Liver (tissue), 8 donors: ENCODE data around the gene SORL1-AS1.

Source experiments
- DNase-seq: peaks from one replicate; pipeline ENCODE4 v3.0.0-alpha.2; 2017; ENCODE audit warnings: low spot score
- H3K27ac ChIP-seq, 2 donors: one replicate each; pipeline ENCODE4 v1.7.0; 2013; ENCODE audit warnings: inconsistent platforms in 2 of 2, low read length in 2 of 2, control low read depth in 1 of 2, low read depth in 1 of 2, mild to moderate bottlenecking in 1 of 2
- H3K27me3 ChIP-seq, 4 donors: one replicate each; pipeline versions ENCODE4 v1.6.1 to v1.7.0; 2013; ENCODE audit warnings: low read length in 3 of 4, inconsistent platforms in 1 of 4, mild to moderate bottlenecking in 1 of 4, moderate library complexity in 1 of 4; ENCODE audit not compliant: control insufficient read depth in 4 of 4, insufficient read depth in 4 of 4
- H3K36me3 ChIP-seq, 4 donors: one replicate each; pipeline versions ENCODE4 v1.6.1 to v1.7.0; 2013; ENCODE audit warnings: low read length in 3 of 4, mild to moderate bottlenecking in 3 of 4, low read depth in 1 of 4, moderate library complexity in 1 of 4; ENCODE audit not compliant: control insufficient read depth in 4 of 4, insufficient read depth in 3 of 4
- H3K4me1 ChIP-seq, 4 donors: one replicate each; pipeline versions ENCODE4 v1.6.1 to v1.7.0; 2013; ENCODE audit warnings: low read length in 3 of 4, mild to moderate bottlenecking in 3 of 4, moderate library complexity in 1 of 4; ENCODE audit not compliant: control insufficient read depth in 4 of 4, insufficient read depth in 4 of 4
- H3K4me3 ChIP-seq, 3 donors: one replicate each; pipeline versions ENCODE4 v1.6.1 to v1.7.0; 2013; ENCODE audit warnings: low read length in 3 of 3, control low read depth in 1 of 3, low read depth in 1 of 3, mild to moderate bottlenecking in 1 of 3
- H3K9ac ChIP-seq, 2 donors: one replicate each; pipeline ENCODE4 v1.7.0; 2013; ENCODE audit warnings: low read length in 2 of 2, mild to moderate bottlenecking in 2 of 2, moderate library complexity in 2 of 2, control low read depth in 1 of 2, low read depth in 1 of 2
- H3K9me3 ChIP-seq, 4 donors: one replicate each; pipeline versions ENCODE4 v1.6.1 to v1.7.0; 2013; ENCODE audit warnings: low read length in 3 of 4; ENCODE audit not compliant: control insufficient read depth in 4 of 4
- EGR1 ChIP-seq, 2 donors: IDR thresholded peaks; 2 replicates each; pipeline ENCODE4 v1.6.1; 2016 to 2018; ENCODE audit warnings: antibody characterized with exemption in 2 of 2, low read depth in 2 of 2
- FOXA1 ChIP-seq: IDR thresholded peaks from 2 replicates; pipeline ENCODE4 v1.6.1; 2016; ENCODE audit warnings: antibody characterized with exemption
- FOXA2 ChIP-seq: IDR thresholded peaks from 2 replicates; pipeline ENCODE4 v1.6.1; 2016; ENCODE audit warnings: antibody characterized with exemption
- GABPA ChIP-seq, 2 donors: IDR thresholded peaks in 1 of 2; conservative IDR thresholded peaks in 1 of 2; 2 replicates each; pipeline ENCODE4 v1.6.1; 2016; ENCODE audit warnings: antibody characterized with exemption in 2 of 2, mild to moderate bottlenecking in 1 of 2, moderate library complexity in 1 of 2
- HNF4A ChIP-seq, 2 donors: conservative IDR thresholded peaks; 2 replicates each; pipeline ENCODE4 v1.6.1; 2016; ENCODE audit warnings: antibody characterized with exemption in 2 of 2, mild to moderate bottlenecking in 2 of 2
- HNF4G ChIP-seq: IDR thresholded peaks from 2 replicates; pipeline ENCODE4 v1.6.1; 2016; ENCODE audit warnings: antibody characterized with exemption
- JUND ChIP-seq, 2 donors: IDR thresholded peaks; 2 replicates each; pipeline ENCODE4 v1.6.1; 2016; ENCODE audit warnings: antibody characterized with exemption in 2 of 2
- NR2F2 ChIP-seq: IDR thresholded peaks from 2 replicates; pipeline ENCODE4 v1.6.1; 2016; ENCODE audit warnings: antibody characterized with exemption
- RAD21 ChIP-seq, 2 donors: IDR thresholded peaks; 2 replicates each; pipeline ENCODE4 v1.6.1; 2016; ENCODE audit warnings: antibody characterized with exemption in 2 of 2, mild to moderate bottlenecking in 2 of 2
- RXRA ChIP-seq, 2 donors: IDR thresholded peaks; 2 replicates each; pipeline ENCODE4 v1.6.1; 2017 to 2018; ENCODE audit warnings: antibody characterized with exemption in 2 of 2, mild to moderate bottlenecking in 1 of 2
- SP1 ChIP-seq: IDR thresholded peaks from 2 replicates; pipeline ENCODE4 v1.6.1; 2018; ENCODE audit warnings: antibody characterized with exemption, mild to moderate bottlenecking
- TAF1 ChIP-seq: conservative IDR thresholded peaks from 2 replicates; pipeline ENCODE4 v1.6.1; 2016; ENCODE audit warnings: antibody characterized with exemption, mild to moderate bottlenecking
- YY1 ChIP-seq: IDR thresholded peaks from 2 replicates; pipeline ENCODE4 v1.6.1; 2016; ENCODE audit warnings: antibody characterized with exemption, mild to moderate bottlenecking
- WGBS: extraction: QIAGEN DNeasy Blood & Tissue Kit; methylation state at CpG from one replicate; pipeline ENCODE4 v1.1.7; 2013; 5-methylcytosine and 5-hydroxymethylcytosine counted together
- TF ChIP-seq, protein P1 (sequence below): IDR thresholded peaks from 2 replicates; pipeline ENCODE4 v1.6.1; 2016; ENCODE audit warnings: antibody characterized with exemption
- TF ChIP-seq, protein P2 (sequence below): fragments of 150-350 bp; IDR thresholded peaks from 2 replicates; pipeline ENCODE4 v1.5.1; 2017; ENCODE audit warnings: improper control_type of control experiment, low read depth, low read length; ENCODE audit not compliant: missing input control
- TF ChIP-seq, protein P3 (sequence below): IDR thresholded peaks from 2 replicates; pipeline ENCODE4 v1.6.1; 2016; ENCODE audit warnings: antibody characterized with exemption
- TF ChIP-seq, protein P4 (sequence below): IDR thresholded peaks from 2 replicates; pipeline ENCODE4 v1.6.1; 2016; ENCODE audit warnings: antibody characterized with exemption, mild to moderate bottlenecking
- TF ChIP-seq, protein P5 (sequence below): IDR thresholded peaks from 2 replicates; pipeline ENCODE4 v1.6.1; 2016; ENCODE audit warnings: antibody characterized with exemption
- donor health status: healthy.
- donor health status: healthy.
- donor health status: healthy.
- donor health status: healthy.
- donor health status: healthy.

Gene SORL1-AS1

DNA sequence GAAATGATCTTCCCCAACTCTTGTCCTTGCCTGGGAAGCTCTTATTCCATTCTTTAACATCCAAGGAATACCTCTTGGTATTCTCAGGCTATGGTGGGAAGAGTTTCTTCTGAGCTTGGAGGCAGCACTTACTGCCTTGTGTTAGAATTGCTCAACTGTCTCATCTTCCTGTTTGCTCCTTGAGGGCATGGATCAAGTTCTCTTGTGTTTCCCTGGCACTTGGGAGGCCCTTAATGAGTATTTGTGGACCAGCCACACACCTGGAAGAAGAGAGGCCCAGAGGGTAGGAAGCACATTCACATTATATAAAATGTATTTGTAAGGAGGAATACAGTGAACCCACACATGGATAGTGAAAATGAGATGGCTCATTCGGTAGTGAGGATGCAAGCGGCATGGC lies 3.4 kb upstream of the SORL1-AS1 start:
- WGBS: 89% methylated on average over 2 of the region's 2 CpGs
- Histone ChIP-seq H3K27me3 (no peaks in the 10 kb centered on the region), H3K36me3 (no peaks in the 10 kb centered on the region), H3K4me1 (peaks cover 14 to 51% (median 26%) of the 10 kb centered on the region in 4 donors), H3K4me3 (no peak overlapping the region), H3K9me3 (no peaks in the 10 kb centered on the region), H3K27ac (peak overlapping the region; percentile 62 to 95), H3K9ac (no peak overlapping the region)
- no peak for TF ChIP-seq SP1
- no peak for TF ChIP-seq HNF4A (conservative IDR thresholded peaks at IDR 0.05)
- TF ChIP-seq RAD21 (IDR thresholded peaks at IDR 0.05): no peak
- TF ChIP-seq YY1: no peak
- no peak for TF ChIP-seq FOXA1
- TF ChIP-seq, protein P1, sequence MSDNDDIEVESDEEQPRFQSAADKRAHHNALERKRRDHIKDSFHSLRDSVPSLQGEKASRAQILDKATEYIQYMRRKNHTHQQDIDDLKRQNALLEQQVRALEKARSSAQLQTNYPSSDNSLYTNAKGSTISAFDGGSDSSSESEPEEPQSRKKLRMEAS: no peak
- TF ChIP-seq, protein P2, sequence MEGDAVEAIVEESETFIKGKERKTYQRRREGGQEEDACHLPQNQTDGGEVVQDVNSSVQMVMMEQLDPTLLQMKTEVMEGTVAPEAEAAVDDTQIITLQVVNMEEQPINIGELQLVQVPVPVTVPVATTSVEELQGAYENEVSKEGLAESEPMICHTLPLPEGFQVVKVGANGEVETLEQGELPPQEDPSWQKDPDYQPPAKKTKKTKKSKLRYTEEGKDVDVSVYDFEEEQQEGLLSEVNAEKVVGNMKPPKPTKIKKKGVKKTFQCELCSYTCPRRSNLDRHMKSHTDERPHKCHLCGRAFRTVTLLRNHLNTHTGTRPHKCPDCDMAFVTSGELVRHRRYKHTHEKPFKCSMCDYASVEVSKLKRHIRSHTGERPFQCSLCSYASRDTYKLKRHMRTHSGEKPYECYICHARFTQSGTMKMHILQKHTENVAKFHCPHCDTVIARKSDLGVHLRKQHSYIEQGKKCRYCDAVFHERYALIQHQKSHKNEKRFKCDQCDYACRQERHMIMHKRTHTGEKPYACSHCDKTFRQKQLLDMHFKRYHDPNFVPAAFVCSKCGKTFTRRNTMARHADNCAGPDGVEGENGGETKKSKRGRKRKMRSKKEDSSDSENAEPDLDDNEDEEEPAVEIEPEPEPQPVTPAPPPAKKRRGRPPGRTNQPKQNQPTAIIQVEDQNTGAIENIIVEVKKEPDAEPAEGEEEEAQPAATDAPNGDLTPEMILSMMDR: no peak
- TF ChIP-seq GABPA (IDR thresholded peaks at IDR 0.05 in 1 of 2, conservative IDR thresholded peaks at IDR 0.05 in 1 of 2): no peak
- DNase-seq: no peak

DNA sequence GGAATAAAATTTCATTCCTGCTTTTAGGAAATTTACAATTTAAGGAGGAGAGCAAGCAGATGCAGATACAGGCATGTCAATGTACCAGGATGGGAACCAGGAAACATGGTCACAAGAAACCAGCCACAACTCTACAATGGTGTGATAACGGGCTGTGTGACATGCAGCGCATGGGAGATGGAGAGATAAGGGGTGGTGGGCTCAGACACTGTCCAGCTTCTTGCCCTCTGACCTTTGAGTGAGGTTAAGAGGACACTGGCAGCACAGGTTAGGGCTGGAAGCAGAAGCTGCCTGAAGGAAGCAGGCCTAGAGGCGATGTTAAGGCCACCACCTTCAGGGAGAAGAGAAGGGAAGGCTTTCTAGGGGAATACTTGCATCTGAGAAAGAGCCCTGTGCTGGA lies 2.3 kb upstream of the SORL1-AS1 start:
- DNase-seq: no peak
- Histone ChIP-seq H3K4me1 (peaks cover 14 to 54% (median 29%) of the 10 kb centered on the region in 4 donors), H3K9ac (no peak overlapping the region), H3K27ac (peak overlapping the region; percentile 95 to 96), H3K36me3 (no peaks in the 10 kb centered on the region), H3K27me3 (no peaks in the 10 kb centered on the region), H3K4me3 (no peak overlapping the region), H3K9me3 (no peaks in the 10 kb centered on the region)
- WGBS: 88% methylated on average over 3 of the region's 3 CpGs
- TF ChIP-seq, protein P1: no peak
- TF ChIP-seq GABPA (IDR thresholded peaks at IDR 0.05 in 1 of 2, conservative IDR thresholded peaks at IDR 0.05 in 1 of 2): no peak
- TF ChIP-seq HNF4G: no peak
- no peak for TF ChIP-seq TAF1
- no peak for TF ChIP-seq RXRA (IDR thresholded peaks at IDR 0.05)

DNA sequence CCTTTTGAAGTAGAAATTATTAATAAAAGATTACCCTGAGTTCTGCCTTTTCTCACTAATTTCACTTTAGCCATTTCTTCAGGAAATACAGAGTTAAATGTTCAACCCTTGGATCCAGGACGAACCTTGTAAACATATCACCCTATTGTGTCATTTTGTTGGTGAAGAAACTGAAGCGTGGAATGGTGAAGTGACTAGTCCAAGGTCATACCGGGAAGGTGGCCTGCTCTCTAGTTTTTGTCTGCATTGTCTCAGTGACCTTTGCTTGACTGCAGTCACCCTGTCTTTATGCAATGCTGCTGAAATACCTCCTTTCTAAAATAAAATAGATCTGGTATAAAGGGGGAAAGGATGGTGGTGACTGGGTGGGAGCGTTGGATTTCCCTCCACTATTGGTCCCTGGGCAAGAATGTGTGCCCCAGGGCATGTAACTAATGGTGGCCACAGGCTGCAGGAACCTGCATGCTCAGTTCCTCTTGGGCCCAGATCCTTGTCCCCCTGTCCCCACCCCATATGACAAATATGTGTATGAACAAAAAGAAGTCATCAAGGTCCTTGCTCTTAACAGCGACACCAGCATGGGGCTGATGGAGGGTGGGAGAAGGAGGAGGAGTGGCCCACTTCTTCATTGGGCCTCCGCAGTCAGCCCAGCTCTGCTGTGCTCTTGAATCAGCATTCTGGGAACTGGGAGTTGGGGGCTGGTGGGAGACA lies 977 bp upstream of the SORL1-AS1 start:
- Histone ChIP-seq H3K9me3 (no peaks in the 10 kb centered on the region), H3K36me3 (no peaks in the 10 kb centered on the region), H3K9ac (peak overlapping the region; percentile 92 to 99), H3K4me1 (peaks cover 8 to 42% (median 23%) of the 10 kb centered on the region in 4 donors), H3K27ac (peak overlapping the region; percentile 95 to 96), H3K4me3 (peak overlapping the region; percentile 75 to 92 (median 77)), H3K27me3 (no peaks in the 10 kb centered on the region)
- no peak for DNase-seq
- 43% methylated on average over 6 of the region's 6 CpGs for WGBS
- TF ChIP-seq RXRA (IDR thresholded peaks at IDR 0.05) (peak; percentile 91 to 96), HNF4G (peak; percentile 72), FOXA2 (peak; percentile 51), YY1 (peak; percentile 65), NR2F2 (peak; percentile 54), JUND (IDR thresholded peaks at IDR 0.05) (peak; percentile 58 to 77), EGR1 (IDR thresholded peaks at IDR 0.05; ENCODE audit: low read depth in 2 of 2) (no peak), FOXA1 (no peak), SP1 (peak; percentile 92), RAD21 (IDR thresholded peaks at IDR 0.05) (peak; percentile 43 to 48), TAF1 (peak; percentile 58), HNF4A (conservative IDR thresholded peaks at IDR 0.05) (peak; percentile 95 to 97)
- TF ChIP-seq, protein P3, sequence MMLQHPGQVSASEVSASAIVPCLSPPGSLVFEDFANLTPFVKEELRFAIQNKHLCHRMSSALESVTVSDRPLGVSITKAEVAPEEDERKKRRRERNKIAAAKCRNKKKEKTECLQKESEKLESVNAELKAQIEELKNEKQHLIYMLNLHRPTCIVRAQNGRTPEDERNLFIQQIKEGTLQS: peak; percentile 57
- TF ChIP-seq, protein P4, sequence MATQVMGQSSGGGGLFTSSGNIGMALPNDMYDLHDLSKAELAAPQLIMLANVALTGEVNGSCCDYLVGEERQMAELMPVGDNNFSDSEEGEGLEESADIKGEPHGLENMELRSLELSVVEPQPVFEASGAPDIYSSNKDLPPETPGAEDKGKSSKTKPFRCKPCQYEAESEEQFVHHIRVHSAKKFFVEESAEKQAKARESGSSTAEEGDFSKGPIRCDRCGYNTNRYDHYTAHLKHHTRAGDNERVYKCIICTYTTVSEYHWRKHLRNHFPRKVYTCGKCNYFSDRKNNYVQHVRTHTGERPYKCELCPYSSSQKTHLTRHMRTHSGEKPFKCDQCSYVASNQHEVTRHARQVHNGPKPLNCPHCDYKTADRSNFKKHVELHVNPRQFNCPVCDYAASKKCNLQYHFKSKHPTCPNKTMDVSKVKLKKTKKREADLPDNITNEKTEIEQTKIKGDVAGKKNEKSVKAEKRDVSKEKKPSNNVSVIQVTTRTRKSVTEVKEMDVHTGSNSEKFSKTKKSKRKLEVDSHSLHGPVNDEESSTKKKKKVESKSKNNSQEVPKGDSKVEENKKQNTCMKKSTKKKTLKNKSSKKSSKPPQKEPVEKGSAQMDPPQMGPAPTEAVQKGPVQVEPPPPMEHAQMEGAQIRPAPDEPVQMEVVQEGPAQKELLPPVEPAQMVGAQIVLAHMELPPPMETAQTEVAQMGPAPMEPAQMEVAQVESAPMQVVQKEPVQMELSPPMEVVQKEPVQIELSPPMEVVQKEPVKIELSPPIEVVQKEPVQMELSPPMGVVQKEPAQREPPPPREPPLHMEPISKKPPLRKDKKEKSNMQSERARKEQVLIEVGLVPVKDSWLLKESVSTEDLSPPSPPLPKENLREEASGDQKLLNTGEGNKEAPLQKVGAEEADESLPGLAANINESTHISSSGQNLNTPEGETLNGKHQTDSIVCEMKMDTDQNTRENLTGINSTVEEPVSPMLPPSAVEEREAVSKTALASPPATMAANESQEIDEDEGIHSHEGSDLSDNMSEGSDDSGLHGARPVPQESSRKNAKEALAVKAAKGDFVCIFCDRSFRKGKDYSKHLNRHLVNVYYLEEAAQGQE: peak; percentile 80
- TF ChIP-seq, protein P1: peak; percentile 87
- TF ChIP-seq, protein P5, sequence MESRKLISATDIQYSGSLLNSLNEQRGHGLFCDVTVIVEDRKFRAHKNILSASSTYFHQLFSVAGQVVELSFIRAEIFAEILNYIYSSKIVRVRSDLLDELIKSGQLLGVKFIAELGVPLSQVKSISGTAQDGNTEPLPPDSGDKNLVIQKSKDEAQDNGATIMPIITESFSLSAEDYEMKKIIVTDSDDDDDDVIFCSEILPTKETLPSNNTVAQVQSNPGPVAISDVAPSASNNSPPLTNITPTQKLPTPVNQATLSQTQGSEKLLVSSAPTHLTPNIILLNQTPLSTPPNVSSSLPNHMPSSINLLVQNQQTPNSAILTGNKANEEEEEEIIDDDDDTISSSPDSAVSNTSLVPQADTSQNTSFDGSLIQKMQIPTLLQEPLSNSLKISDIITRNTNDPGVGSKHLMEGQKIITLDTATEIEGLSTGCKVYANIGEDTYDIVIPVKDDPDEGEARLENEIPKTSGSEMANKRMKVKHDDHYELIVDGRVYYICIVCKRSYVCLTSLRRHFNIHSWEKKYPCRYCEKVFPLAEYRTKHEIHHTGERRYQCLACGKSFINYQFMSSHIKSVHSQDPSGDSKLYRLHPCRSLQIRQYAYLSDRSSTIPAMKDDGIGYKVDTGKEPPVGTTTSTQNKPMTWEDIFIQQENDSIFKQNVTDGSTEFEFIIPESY: peak; percentile 73
